GM21723 (cell line): ENCODE measurements around the gene BRD1.
"Not testable (repeated sequence)": the region's sequence is repeated elsewhere in the genome, so short reads cannot be mapped to it uniquely, and the experiment has no call there.

ENCODE experiments used
- ATAC-seq: cut with Tn5 transposase; IDR thresholded peaks from one replicate; pipeline ENCODE4 v1.9.1; 2021; ENCODE audit warnings: mild to moderate bottlenecking, moderate library complexity; ENCODE audit not compliant: unreplicated experiment

Gene BRD1

GRCh38 chr22:49827271-49827852 lies 311 bp downstream of the BRD1 start:
- ATAC-seq, result no peak

GRCh38 chr22:49826603-49827270 lies 936 bp downstream of the BRD1 start:
- no peak for ATAC-seq

- ATAC-seq, result no peak
Observed at GRCh38 chr22:49825944-49826602, 1.6 kb downstream of the BRD1 start.

- ATAC-seq, result no peak
Observed at GRCh38 chr22:49825436-49825835, 2.2 kb downstream of the BRD1 start.

GRCh38 chr22:49824936-49825335 lies 2.7 kb downstream of the BRD1 start:
- no peak for ATAC-seq

- ATAC-seq, result no peak
Observed at GRCh38 chr22:49824185-49824925, 3.3 kb downstream of the BRD1 start.

- ATAC-seq, result no peak
Observed at GRCh38 chr22:49823289-49824045, 4.2 kb downstream of the BRD1 start.

- not testable (repeated sequence) for ATAC-seq
Observed at GRCh38 chr22:49821741-49822140, 5.9 kb downstream of the BRD1 start.

- no peak for ATAC-seq
Observed at GRCh38 chr22:49820984-49821383, 6.7 kb downstream of the BRD1 start.

- no peak for ATAC-seq
Observed at GRCh38 chr22:49817359-49817758, 10.3 kb downstream of the BRD1 start.

- no peak for ATAC-seq
Observed at GRCh38 chr22:49815641-49816091, 12.0 kb downstream of the BRD1 start.

- ATAC-seq, result no peak
Observed at GRCh38 chr22:49814856-49815255, 12.8 kb downstream of the BRD1 start.

- ATAC-seq, result no peak
Observed at GRCh38 chr22:49814164-49814686, 13.4 kb downstream of the BRD1 start.

GRCh38 chr22:49812838-49813237 lies 14.8 kb downstream of the BRD1 start:
- ATAC-seq, result no peak

- ATAC-seq, result no peak
Observed at GRCh38 chr22:49811020-49811791, 16.5 kb downstream of the BRD1 start.

- ATAC-seq, result no peak
Observed at GRCh38 chr22:49810363-49811019, 17.2 kb downstream of the BRD1 start.

- ATAC-seq, result no peak
Observed at GRCh38 chr22:49807780-49808708, 19.6 kb downstream of the BRD1 start.

GRCh38 chr22:49807129-49807528 lies 20.5 kb downstream of the BRD1 start:
- no peak for ATAC-seq
